GM23338 (cell line): ENCODE results near the gene AGAP3. TPM values are rescaled to one million over a fixed set of nuclear protein-coding genes. Genes with fewer than 3 reads are reported as not detected.

Source experiments
- ATAC-seq: fragments of 200-7000 bp; cut with Tn5 transposase; 3 replicates; pipeline ENCODE4 v1.9.1; 2020
- DNase-seq: peaks from one replicate; pipeline ENCODE4 v3.0.0-alpha.2; 2015; ENCODE audit warnings: low spot score
- H2AFZ ChIP-seq: fragments of 200-600 bp; sonication (generic); 2 replicates; pipeline ENCODE4 v1.8.0; 2016; ENCODE audit warnings: antibody characterized with exemption, mild to moderate bottlenecking, moderate library complexity
- H3F3A ChIP-seq: fragments of 200-600 bp; sonication (generic); replicated peaks from 2 replicates; pipeline ENCODE4 v1.8.0; 2017; ENCODE audit warnings: antibody characterized with exemption, mixed run types, low read depth
- H3K27ac ChIP-seq: fragments of 200-600 bp; sonication (generic); 2 replicates; pipeline ENCODE4 v1.6.1; 2016; ENCODE audit warnings: low read depth
- H3K27me3 ChIP-seq: fragments of 200-600 bp; sonication (generic); 2 replicates; pipeline ENCODE4 v1.8.0; 2016; ENCODE audit warnings: mild to moderate bottlenecking, mixed run types, moderate library complexity; ENCODE audit not compliant: insufficient read depth
- H3K36me3 ChIP-seq: fragments of 200-600 bp; sonication (generic); 2 replicates; pipeline ENCODE4 v1.8.0; 2016; ENCODE audit warnings: mild to moderate bottlenecking; ENCODE audit not compliant: insufficient read depth
- H3K4me1 ChIP-seq: fragments of 200-600 bp; sonication (generic); 2 replicates; pipeline ENCODE4 v1.8.0; 2016; ENCODE audit warnings: mild to moderate bottlenecking, moderate library complexity; ENCODE audit not compliant: insufficient read depth
- H3K4me2 ChIP-seq: fragments of 200-600 bp; sonication (generic); 2 replicates; pipeline ENCODE4 v1.7.1; 2017; ENCODE audit warnings: mixed run types
- H3K4me3 ChIP-seq: fragments of 200-600 bp; sonication (generic); 2 replicates; pipeline ENCODE4 v1.6.1; 2016; ENCODE audit warnings: mixed run types
- H3K79me2 ChIP-seq: fragments of 200-600 bp; sonication (generic); replicated peaks from 2 replicates; pipeline ENCODE4 v1.8.0; 2017; ENCODE audit warnings: mild to moderate bottlenecking; ENCODE audit not compliant: insufficient read depth
- H3K9me2 ChIP-seq: fragments of 200-600 bp; sonication (generic); 2 replicates; pipeline ENCODE4 v1.8.0; 2017; ENCODE audit not compliant: insufficient read depth
- H4K20me1 ChIP-seq: fragments of 200-600 bp; sonication (generic); replicated peaks from 2 replicates; pipeline ENCODE4 v1.8.0; 2017; ENCODE audit warnings: mild to moderate bottlenecking; ENCODE audit not compliant: insufficient read depth
- H3K27ac Mint-ChIP-seq: 2 replicates; pipeline ENCODE4 v1.8.0; 2020; ENCODE audit warnings: inconsistent platforms, mild to moderate bottlenecking, moderate library complexity, mixed read lengths
- H3K27me3 Mint-ChIP-seq: 3 replicates; pipeline ENCODE4 v1.8.0; 2022; ENCODE audit warnings: low read depth, mild to moderate bottlenecking, moderate library complexity, mixed read lengths, inconsistent platforms; ENCODE audit not compliant: insufficient read depth, poor library complexity
- H3K36me3 Mint-ChIP-seq: 3 replicates; pipeline ENCODE4 v1.8.0; 2021; ENCODE audit warnings: low read depth, mild to moderate bottlenecking, inconsistent platforms, moderate library complexity, mixed read lengths
- H3K4me1 Mint-ChIP-seq: 3 replicates; pipeline ENCODE4 v1.8.0; 2020; ENCODE audit warnings: mild to moderate bottlenecking, inconsistent platforms, mixed read lengths
- H3K4me3 Mint-ChIP-seq: 3 replicates; pipeline ENCODE4 v1.8.0; 2021; ENCODE audit warnings: moderate library complexity, mild to moderate bottlenecking, inconsistent platforms, mixed read lengths
- H3K9me3 Mint-ChIP-seq: 3 replicates; pipeline ENCODE4 v1.8.0; 2020; ENCODE audit warnings: moderate library complexity, mild to moderate bottlenecking, inconsistent platforms, mixed read lengths
- CREB1 ChIP-seq: fragments of 250-450 bp; sonication (Bioruptor Pico); IDR thresholded peaks from 2 replicates; pipeline ENCODE4 v1.5.0; 2020; ENCODE audit warnings: low read depth, mild to moderate bottlenecking, moderate library complexity
- EZH2 ChIP-seq: fragments of 200-600 bp; sonication (generic); IDR thresholded peaks from one replicate; pipeline ENCODE4 v1.8.0; 2017; ENCODE audit warnings: antibody characterized with exemption, mild to moderate bottlenecking, low read depth; ENCODE audit not compliant: unreplicated experiment
- EZH2phosphoT487 ChIP-seq: fragments of 200-600 bp; sonication (generic); IDR thresholded peaks from one replicate; pipeline ENCODE4 v1.8.1; 2018; ENCODE audit warnings: antibody characterized with exemption; ENCODE audit not compliant: unreplicated experiment
- JUNB ChIP-seq: IDR thresholded peaks from one replicate; pipeline ENCODE4 v1.6.1; 2016; ENCODE audit warnings: antibody characterized with exemption; ENCODE audit not compliant: unreplicated experiment
- NANOG ChIP-seq: IDR thresholded peaks from 2 replicates; pipeline ENCODE4 v1.6.1; 2016; ENCODE audit warnings: antibody characterized with exemption, borderline replicate concordance
- POLR2AphosphoS5 ChIP-seq: IDR thresholded peaks from 2 replicates; pipeline ENCODE4 v1.6.1; 2016; ENCODE audit warnings: antibody characterized with exemption, low read depth
- STAT1 ChIP-seq: IDR thresholded peaks from one replicate; pipeline ENCODE4 v1.6.1; 2016; ENCODE audit warnings: antibody characterized with exemption; ENCODE audit not compliant: unreplicated experiment
- ZNF114 ChIP-seq: fragments of 250-450 bp; sonication (Bioruptor Pico); IDR thresholded peaks from 2 replicates; pipeline ENCODE4 v1.5.0; 2020; ENCODE audit warnings: mild to moderate bottlenecking, moderate library complexity
- ZNF331 ChIP-seq: fragments of 250-450 bp; sonication (Bioruptor Pico); IDR thresholded peaks from 2 replicates; pipeline ENCODE4 v1.5.0; 2020; ENCODE audit warnings: low read depth, mild to moderate bottlenecking, moderate library complexity
- polyA plus RNA-seq: library from polyadenylated mRNA; unstranded; fragments of >200 nt; fragmentation: Nextera tagmentation; extraction: Ambion mirVana; gene quantifications from 2 replicates; pipeline ENCODE4 v1.2.1, GENCODE V29; 2016
- total RNA-seq: library from RNA; depleted of rRNA; stranded (reverse); fragments of >200 nt; shearing (Covaris generic); gene quantifications from 2 replicates; pipeline ENCODE4 v1.2.3, GENCODE V29; 2014
- TF ChIP-seq, protein P1 (sequence below): fragments of 250-450 bp; sonication (Bioruptor Pico); IDR thresholded peaks from 2 replicates; pipeline ENCODE4 v1.5.0; 2020; ENCODE audit warnings: mild to moderate bottlenecking, moderate library complexity
- TF ChIP-seq, protein P2 (sequence below): IDR thresholded peaks from one replicate; pipeline ENCODE4 v1.6.1; 2018; ENCODE audit warnings: antibody characterized with exemption; ENCODE audit not compliant: unreplicated experiment
- TF ChIP-seq, protein P3 (sequence below), 2 experiments: fragments of 200-600 bp in 1 of 2; sonication (generic) in 1 of 2; conservative IDR thresholded peaks; 2 replicates each; pipeline versions ENCODE4 v1.5.1 to v1.6.1; 2016 to 2017; ENCODE audit warnings: antibody characterized with exemption in 2 of 2, low read depth in 2 of 2, mild to moderate bottlenecking in 2 of 2, moderate library complexity in 1 of 2

Gene AGAP3
- total and polyA plus RNA-seq, 2 experiments from 2014 or later = 24.0 to 39.2 TPM

DNA sequence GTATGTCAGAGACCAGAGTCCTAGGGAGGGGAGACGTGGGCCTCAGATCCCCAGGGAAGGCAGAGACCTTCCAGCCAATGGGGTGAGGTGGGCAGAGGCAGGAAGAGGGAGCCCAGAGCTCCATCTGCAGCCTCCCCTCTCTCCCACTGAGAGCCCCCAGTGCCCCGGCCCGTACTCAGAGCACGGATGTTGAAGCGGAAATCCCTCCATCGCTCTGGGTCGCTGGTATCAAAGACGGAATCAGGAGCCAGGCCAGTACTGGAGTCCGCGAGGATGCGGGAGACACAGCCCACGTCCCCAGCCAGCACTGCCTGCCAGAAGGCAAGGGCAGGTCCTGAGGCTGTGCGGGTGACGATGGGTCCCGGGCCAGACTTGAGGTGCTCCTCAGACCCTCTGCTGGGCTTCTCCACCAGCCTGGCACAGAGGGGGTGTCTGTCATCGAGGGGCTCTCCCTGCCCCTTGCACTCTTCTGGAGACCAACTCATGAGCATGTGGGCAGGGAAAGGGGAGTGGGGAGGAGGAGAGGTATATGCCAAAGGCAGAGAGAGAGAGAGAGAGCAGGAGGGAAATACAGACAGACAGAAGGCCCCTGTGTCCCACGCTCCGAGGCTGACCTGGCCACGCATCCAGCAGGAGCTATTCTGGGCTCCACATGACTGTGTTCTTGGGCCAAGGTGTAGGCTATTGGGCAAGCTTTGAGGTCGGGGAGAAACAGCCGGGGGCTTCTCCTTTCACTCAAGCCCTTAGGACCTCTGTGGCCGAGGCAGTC, 100.5 kb downstream of the AGAP3 start, which contains the start of gene ASB10:
TSS of gene ASB10 (minus strand) at position 611 of the 769 bp plus-strand sequence. CDS start at position 491, 120 bp downstream.
- TF ChIP-seq, protein P1, sequence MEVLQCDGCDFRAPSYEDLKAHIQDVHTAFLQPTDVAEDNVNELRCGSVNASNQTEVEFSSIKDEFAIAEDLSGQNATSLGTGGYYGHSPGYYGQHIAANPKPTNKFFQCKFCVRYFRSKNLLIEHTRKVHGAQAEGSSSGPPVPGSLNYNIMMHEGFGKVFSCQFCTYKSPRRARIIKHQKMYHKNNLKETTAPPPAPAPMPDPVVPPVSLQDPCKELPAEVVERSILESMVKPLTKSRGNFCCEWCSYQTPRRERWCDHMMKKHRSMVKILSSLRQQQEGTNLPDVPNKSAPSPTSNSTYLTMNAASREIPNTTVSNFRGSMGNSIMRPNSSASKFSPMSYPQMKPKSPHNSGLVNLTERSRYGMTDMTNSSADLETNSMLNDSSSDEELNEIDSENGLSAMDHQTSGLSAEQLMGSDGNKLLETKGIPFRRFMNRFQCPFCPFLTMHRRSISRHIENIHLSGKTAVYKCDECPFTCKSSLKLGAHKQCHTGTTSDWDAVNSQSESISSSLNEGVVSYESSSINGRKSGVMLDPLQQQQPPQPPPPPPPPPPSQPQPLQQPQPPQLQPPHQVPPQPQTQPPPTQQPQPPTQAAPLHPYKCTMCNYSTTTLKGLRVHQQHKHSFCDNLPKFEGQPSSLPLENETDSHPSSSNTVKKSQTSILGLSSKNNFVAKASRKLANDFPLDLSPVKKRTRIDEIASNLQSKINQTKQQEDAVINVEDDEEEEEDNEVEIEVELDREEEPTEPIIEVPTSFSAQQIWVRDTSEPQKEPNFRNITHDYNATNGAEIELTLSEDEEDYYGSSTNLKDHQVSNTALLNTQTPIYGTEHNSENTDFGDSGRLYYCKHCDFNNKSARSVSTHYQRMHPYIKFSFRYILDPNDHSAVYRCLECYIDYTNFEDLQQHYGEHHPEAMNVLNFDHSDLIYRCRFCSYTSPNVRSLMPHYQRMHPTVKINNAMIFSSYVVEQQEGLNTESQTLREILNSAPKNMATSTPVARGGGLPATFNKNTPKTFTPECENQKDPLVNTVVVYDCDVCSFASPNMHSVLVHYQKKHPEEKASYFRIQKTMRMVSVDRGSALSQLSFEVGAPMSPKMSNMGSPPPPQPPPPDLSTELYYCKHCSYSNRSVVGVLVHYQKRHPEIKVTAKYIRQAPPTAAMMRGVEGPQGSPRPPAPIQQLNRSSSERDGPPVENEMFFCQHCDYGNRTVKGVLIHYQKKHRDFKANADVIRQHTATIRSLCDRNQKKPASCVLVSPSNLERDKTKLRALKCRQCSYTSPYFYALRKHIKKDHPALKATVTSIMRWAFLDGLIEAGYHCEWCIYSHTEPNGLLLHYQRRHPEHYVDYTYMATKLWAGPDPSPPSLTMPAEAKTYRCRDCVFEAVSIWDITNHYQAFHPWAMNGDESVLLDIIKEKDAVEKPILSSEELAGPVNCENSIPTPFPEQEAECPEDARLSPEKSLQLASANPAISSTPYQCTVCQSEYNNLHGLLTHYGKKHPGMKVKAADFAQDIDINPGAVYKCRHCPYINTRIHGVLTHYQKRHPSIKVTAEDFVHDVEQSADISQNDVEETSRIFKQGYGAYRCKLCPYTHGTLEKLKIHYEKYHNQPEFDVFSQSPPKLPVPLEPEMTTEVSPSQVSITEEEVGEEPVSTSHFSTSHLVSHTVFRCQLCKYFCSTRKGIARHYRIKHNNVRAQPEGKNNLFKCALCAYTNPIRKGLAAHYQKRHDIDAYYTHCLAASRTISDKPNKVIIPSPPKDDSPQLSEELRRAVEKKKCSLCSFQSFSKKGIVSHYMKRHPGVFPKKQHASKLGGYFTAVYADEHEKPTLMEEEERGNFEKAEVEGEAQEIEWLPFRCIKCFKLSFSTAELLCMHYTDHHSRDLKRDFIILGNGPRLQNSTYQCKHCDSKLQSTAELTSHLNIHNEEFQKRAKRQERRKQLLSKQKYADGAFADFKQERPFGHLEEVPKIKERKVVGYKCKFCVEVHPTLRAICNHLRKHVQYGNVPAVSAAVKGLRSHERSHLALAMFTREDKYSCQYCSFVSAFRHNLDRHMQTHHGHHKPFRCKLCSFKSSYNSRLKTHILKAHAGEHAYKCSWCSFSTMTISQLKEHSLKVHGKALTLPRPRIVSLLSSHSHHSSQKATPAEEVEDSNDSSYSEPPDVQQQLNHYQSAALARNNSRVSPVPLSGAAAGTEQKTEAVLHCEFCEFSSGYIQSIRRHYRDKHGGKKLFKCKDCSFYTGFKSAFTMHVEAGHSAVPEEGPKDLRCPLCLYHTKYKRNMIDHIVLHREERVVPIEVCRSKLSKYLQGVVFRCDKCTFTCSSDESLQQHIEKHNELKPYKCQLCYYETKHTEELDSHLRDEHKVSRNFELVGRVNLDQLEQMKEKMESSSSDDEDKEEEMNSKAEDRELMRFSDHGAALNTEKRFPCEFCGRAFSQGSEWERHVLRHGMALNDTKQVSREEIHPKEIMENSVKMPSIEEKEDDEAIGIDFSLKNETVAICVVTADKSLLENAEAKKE (CRISPR knock-in tag) = no peak
- TF ChIP-seq STAT1 (no peak), ZNF114 (CRISPR knock-in tag) (no peak), EZH2phosphoT487 (no peak), ZNF331 (no peak), EZH2 (no peak), NANOG (no peak), POLR2AphosphoS5 (no peak), JUNB (no peak), CREB1 (CRISPR knock-in tag) (no peak)
- TF ChIP-seq, protein P2, sequence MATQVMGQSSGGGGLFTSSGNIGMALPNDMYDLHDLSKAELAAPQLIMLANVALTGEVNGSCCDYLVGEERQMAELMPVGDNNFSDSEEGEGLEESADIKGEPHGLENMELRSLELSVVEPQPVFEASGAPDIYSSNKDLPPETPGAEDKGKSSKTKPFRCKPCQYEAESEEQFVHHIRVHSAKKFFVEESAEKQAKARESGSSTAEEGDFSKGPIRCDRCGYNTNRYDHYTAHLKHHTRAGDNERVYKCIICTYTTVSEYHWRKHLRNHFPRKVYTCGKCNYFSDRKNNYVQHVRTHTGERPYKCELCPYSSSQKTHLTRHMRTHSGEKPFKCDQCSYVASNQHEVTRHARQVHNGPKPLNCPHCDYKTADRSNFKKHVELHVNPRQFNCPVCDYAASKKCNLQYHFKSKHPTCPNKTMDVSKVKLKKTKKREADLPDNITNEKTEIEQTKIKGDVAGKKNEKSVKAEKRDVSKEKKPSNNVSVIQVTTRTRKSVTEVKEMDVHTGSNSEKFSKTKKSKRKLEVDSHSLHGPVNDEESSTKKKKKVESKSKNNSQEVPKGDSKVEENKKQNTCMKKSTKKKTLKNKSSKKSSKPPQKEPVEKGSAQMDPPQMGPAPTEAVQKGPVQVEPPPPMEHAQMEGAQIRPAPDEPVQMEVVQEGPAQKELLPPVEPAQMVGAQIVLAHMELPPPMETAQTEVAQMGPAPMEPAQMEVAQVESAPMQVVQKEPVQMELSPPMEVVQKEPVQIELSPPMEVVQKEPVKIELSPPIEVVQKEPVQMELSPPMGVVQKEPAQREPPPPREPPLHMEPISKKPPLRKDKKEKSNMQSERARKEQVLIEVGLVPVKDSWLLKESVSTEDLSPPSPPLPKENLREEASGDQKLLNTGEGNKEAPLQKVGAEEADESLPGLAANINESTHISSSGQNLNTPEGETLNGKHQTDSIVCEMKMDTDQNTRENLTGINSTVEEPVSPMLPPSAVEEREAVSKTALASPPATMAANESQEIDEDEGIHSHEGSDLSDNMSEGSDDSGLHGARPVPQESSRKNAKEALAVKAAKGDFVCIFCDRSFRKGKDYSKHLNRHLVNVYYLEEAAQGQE = no peak
- TF ChIP-seq, protein P3, sequence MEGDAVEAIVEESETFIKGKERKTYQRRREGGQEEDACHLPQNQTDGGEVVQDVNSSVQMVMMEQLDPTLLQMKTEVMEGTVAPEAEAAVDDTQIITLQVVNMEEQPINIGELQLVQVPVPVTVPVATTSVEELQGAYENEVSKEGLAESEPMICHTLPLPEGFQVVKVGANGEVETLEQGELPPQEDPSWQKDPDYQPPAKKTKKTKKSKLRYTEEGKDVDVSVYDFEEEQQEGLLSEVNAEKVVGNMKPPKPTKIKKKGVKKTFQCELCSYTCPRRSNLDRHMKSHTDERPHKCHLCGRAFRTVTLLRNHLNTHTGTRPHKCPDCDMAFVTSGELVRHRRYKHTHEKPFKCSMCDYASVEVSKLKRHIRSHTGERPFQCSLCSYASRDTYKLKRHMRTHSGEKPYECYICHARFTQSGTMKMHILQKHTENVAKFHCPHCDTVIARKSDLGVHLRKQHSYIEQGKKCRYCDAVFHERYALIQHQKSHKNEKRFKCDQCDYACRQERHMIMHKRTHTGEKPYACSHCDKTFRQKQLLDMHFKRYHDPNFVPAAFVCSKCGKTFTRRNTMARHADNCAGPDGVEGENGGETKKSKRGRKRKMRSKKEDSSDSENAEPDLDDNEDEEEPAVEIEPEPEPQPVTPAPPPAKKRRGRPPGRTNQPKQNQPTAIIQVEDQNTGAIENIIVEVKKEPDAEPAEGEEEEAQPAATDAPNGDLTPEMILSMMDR (conservative IDR thresholded peaks at IDR 0.05; ENCODE audit: low read depth in 2 of 2) = no peak
- DNase-seq (no peak), ATAC-seq (no peak; the same call in 2 of the 3 replicates)
- no peaks in the 10 kb centered on the region for H3K79me2 ChIP-seq
- H3K4me3 Mint-ChIP-seq = no peak within 1 kb of the TSS
- no peaks in the 10 kb centered on the region for H3K9me2 ChIP-seq
- no peak within 1 kb of the TSS for H2AFZ ChIP-seq
- H4K20me1 ChIP-seq = no peaks in the 10 kb centered on the region
- H3K4me2 ChIP-seq = no peak within 1 kb of the TSS
- no peaks in the 10 kb centered on the region for H3K4me1 ChIP-seq
- no peak within 1 kb of the TSS for H3K27ac ChIP-seq
- H3K4me1 Mint-ChIP-seq = no peaks in the 10 kb centered on the region
- no peak within 1 kb of the TSS for H3K4me3 ChIP-seq
- no peaks in the 10 kb centered on the region for H3K9me3 Mint-ChIP-seq
- no peak within 1 kb of the TSS for H3K27ac Mint-ChIP-seq
- H3F3A ChIP-seq = no peaks in the 10 kb centered on the region
- no peaks in the 10 kb centered on the region for H3K36me3 Mint-ChIP-seq
- H3K27me3 Mint-ChIP-seq = peaks cover 6% of the 10 kb centered on the region
- no peaks in the 10 kb centered on the region for H3K36me3 ChIP-seq
- no peaks in the 10 kb centered on the region for H3K27me3 ChIP-seq
